22Rv1 (cell line): ENCODE data around the gene LAMA2.

Source experiments
- CTCF ChIP-seq: fragments of 450-650 bp; IDR thresholded peaks from 2 replicates; pipeline ENCODE4 v1.5.1; 2017; ENCODE audit warnings: mild to moderate bottlenecking
- ZFX ChIP-seq: fragments of 450-650 bp; IDR thresholded peaks from 2 replicates; pipeline ENCODE4 v1.6.1; 2017; ENCODE audit warnings: antibody characterized with exemption, borderline replicate concordance

- no peak for TF ChIP-seq CTCF
- TF ChIP-seq ZFX = no peak
These were observed 27.3 kb upstream of the LAMA2 start for GRCh38 chr6:128855581-128856085.
